Measurements from ENCODE around the gene RNF121.

RNF121 gene

GRCh38 chr11:72008728-72009127, 79.9 kb downstream of the RNF121 start:
- in situ Hi-C loops (cut with MboI; ENCODE audit: low pct_unique_long_range_greater_than_20kb, low sequenced_read_pairs, unreplicated experiment) = no loop called here
- no peak for DNase-seq (ENCODE audit: low spot score)
- TF ChIP-seq CTCF (IDR thresholded peaks at IDR 0.05; ENCODE audit: extremely low read depth, insufficient read depth, missing control alignments) = no peak

GRCh38 chr11:72009156-72009555, 80.3 kb downstream of the RNF121 start:
- in situ Hi-C loops (cut with MboI; ENCODE audit: low pct_unique_long_range_greater_than_20kb, low sequenced_read_pairs, unreplicated experiment) = no loop called here
- DNase-seq (ENCODE audit: low spot score) = no peak
- no peak for TF ChIP-seq CTCF (IDR thresholded peaks at IDR 0.05; ENCODE audit: extremely low read depth, insufficient read depth, missing control alignments)

- TF ChIP-seq CTCF (IDR thresholded peaks at IDR 0.05; ENCODE audit: extremely low read depth, insufficient read depth, missing control alignments) = no peak
- in situ Hi-C loops (cut with MboI; ENCODE audit: low pct_unique_long_range_greater_than_20kb, low sequenced_read_pairs, unreplicated experiment) = no loop called here
- DNase-seq (ENCODE audit: low spot score) = peak; percentile 9
Measured at GRCh38 chr11:72010529-72011233, 81.8 kb downstream of the RNF121 start.

GRCh38 chr11:72012091-72012630, 83.3 kb downstream of the RNF121 start:
- TF ChIP-seq CTCF (IDR thresholded peaks at IDR 0.05; ENCODE audit: extremely low read depth, insufficient read depth, missing control alignments) = no peak
- in situ Hi-C loops (cut with MboI; ENCODE audit: low pct_unique_long_range_greater_than_20kb, low sequenced_read_pairs, unreplicated experiment) = no loop called here
- peak; percentile 18 for DNase-seq (ENCODE audit: low spot score)

- TF ChIP-seq CTCF (IDR thresholded peaks at IDR 0.05; ENCODE audit: extremely low read depth, insufficient read depth, missing control alignments) = no peak
- DNase-seq (ENCODE audit: low spot score) = peak; percentile 4
- in situ Hi-C loops (cut with MboI; ENCODE audit: low pct_unique_long_range_greater_than_20kb, low sequenced_read_pairs, unreplicated experiment) = no loop called here
Measured at GRCh38 chr11:72012897-72013721, 84.3 kb downstream of the RNF121 start.

- in situ Hi-C loops (cut with MboI; ENCODE audit: low pct_unique_long_range_greater_than_20kb, low sequenced_read_pairs, unreplicated experiment) = no loop called here
- TF ChIP-seq CTCF (IDR thresholded peaks at IDR 0.05; ENCODE audit: extremely low read depth, insufficient read depth, missing control alignments) = no peak
- no peak for DNase-seq (ENCODE audit: low spot score)
Measured at GRCh38 chr11:72013765-72014711, 85.2 kb downstream of the RNF121 start.

All from GM13977 (cell line).